Mesendoderm (in vitro differentiated cells): Measurements from ENCODE around the gene SGPL1.

Experiments
- DNase-seq: peaks from one replicate; pipeline ENCODE4 v3.0.0; 2013
- H2AK5ac ChIP-seq: 2 replicates; pipeline ENCODE4 v1.6.1; 2013; ENCODE audit warnings: low read length, inconsistent platforms
- H2BK120ac ChIP-seq: 2 replicates; pipeline ENCODE4 v1.6.1; 2013; ENCODE audit warnings: low read depth, mild to moderate bottlenecking, low read length, moderate library complexity, mixed read lengths
- H2BK15ac ChIP-seq: replicated peaks from 2 replicates; pipeline ENCODE4 v1.6.1; 2013; ENCODE audit warnings: low read depth, mild to moderate bottlenecking, moderate library complexity
- H2BK5ac ChIP-seq: 2 replicates; pipeline ENCODE4 v1.6.1; 2013; ENCODE audit warnings: low read length, inconsistent platforms
- H3K18ac ChIP-seq: 2 replicates; pipeline ENCODE4 v1.6.1; 2013; ENCODE audit warnings: mild to moderate bottlenecking, low read length, mixed read lengths
- H3K23ac ChIP-seq: one replicate; pipeline ENCODE4 v1.6.1; 2013; ENCODE audit warnings: low read length
- H3K27ac ChIP-seq: 2 replicates; pipeline ENCODE4 v1.5.1; 2013; ENCODE audit warnings: low read depth, mild to moderate bottlenecking, inconsistent platforms, low read length, moderate library complexity
- H3K27me3 ChIP-seq: 2 replicates; pipeline ENCODE4 v1.6.1; 2013; ENCODE audit warnings: low read length, control low read depth, mild to moderate bottlenecking, inconsistent platforms; ENCODE audit not compliant: insufficient read depth, poor library complexity
- H3K36me3 ChIP-seq: 2 replicates; pipeline ENCODE4 v1.6.1; 2013; ENCODE audit warnings: low read length, inconsistent platforms; ENCODE audit not compliant: control insufficient read depth, insufficient read depth
- H3K4ac ChIP-seq: one replicate; pipeline ENCODE4 v1.6.1; 2013; ENCODE audit warnings: low read depth, mild to moderate bottlenecking, low read length, moderate library complexity
- H3K4me1 ChIP-seq: 2 replicates; pipeline ENCODE4 v1.6.1; 2013; ENCODE audit warnings: low read depth, low read length, inconsistent platforms; ENCODE audit not compliant: control insufficient read depth
- H3K4me2 ChIP-seq: 2 replicates; pipeline ENCODE4 v1.6.1; 2013; ENCODE audit warnings: low read length
- H3K4me3 ChIP-seq: 2 replicates; pipeline ENCODE4 v1.5.1; 2013; ENCODE audit warnings: mild to moderate bottlenecking, low read length
- H3K56ac ChIP-seq: one replicate; pipeline ENCODE4 v1.6.1; 2013; ENCODE audit warnings: low read length
- H3K79me1 ChIP-seq: 2 replicates; pipeline ENCODE4 v1.6.1; 2013; ENCODE audit warnings: low read length, inconsistent platforms
- H3K79me2 ChIP-seq: 2 replicates; pipeline ENCODE4 v1.6.1; 2013; ENCODE audit warnings: mild to moderate bottlenecking, low read length; ENCODE audit not compliant: control insufficient read depth, insufficient read depth
- H3K9ac ChIP-seq: 2 replicates; pipeline ENCODE4 v1.6.1; 2013; ENCODE audit warnings: low read length, inconsistent platforms
- H4K5ac ChIP-seq: one replicate; pipeline ENCODE4 v1.6.1; 2013; ENCODE audit warnings: low read length
- H4K8ac ChIP-seq: one replicate; pipeline ENCODE4 v1.6.1; 2013; ENCODE audit warnings: low read depth, mild to moderate bottlenecking, control low read depth, low read length, moderate library complexity
- WGBS: extraction: QIAGEN DNeasy Blood & Tissue Kit; methylation state at CpG from one replicate; pipeline ENCODE4 v1.1.7; 2013; ENCODE audit warnings: low lambda C conversion rate, missing lambda C conversion rate; ENCODE audit not compliant: insufficient coverage; ENCODE audit errors: extremely low coverage; 5-methylcytosine and 5-hydroxymethylcytosine counted together

Gene SGPL1

GRCh38 chr10:70899096-70899495 is 83.3 kb downstream of the SGPL1 start:
- Histone ChIP-seq H4K5ac (no peak overlapping the region), H3K4ac (no peak overlapping the region), H3K27ac (no peak overlapping the region), H3K56ac (no peak overlapping the region), H3K79me1 (no peaks in the 10 kb centered on the region), H2BK15ac (no peak overlapping the region), H2BK5ac (no peak overlapping the region), H3K27me3 (no peaks in the 10 kb centered on the region), H3K79me2 (no peaks in the 10 kb centered on the region), H3K4me2 (no peak overlapping the region), H3K36me3 (no peaks in the 10 kb centered on the region), H3K18ac (no peak overlapping the region), H3K4me1 (no peaks in the 10 kb centered on the region), H2AK5ac (no peak overlapping the region), H4K8ac (no peak overlapping the region), H3K9ac (no peak overlapping the region), H3K4me3 (no peak overlapping the region), H2BK120ac (no peak overlapping the region), H3K23ac (no peak overlapping the region)
- DNase-seq: no peak
- WGBS: no CpG with 5 or more reads among the region's 4 CpGs

DNA sequence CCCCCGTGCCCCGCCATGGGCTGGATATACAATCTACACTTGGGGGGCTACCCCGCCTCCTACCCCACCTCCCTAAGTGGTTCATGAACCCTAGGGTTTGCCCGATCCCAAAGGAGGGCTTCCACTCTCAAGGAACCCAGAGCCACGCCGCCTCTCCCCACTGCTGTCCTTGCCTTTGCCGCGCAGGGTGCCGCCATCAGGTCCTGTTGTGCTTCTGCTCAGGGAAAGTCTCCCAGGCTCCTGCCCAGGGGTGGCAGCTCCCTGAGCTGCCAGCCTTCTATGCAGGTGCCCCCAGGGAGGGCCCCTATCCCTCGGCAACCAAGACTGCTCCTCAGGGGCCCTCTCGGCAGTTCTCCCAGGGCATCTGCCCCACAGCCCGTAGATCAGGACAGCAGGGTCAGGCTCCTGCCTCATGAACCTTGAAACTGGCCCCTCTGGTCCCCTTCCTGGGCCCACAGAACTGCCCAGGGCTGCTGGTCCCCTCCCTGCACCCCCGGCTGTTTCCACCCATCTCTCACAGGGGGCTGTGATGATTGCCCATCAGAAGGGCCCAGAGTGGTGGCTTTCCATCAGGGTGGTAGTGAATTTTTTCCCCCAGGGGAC is 85.6 kb downstream of the SGPL1 start:
- Histone ChIP-seq H2BK15ac (no peak overlapping the region), H3K56ac (no peak overlapping the region), H3K79me1 (no peaks in the 10 kb centered on the region), H3K4ac (no peak overlapping the region), H3K18ac (no peak overlapping the region), H4K5ac (no peak overlapping the region), H3K27me3 (no peaks in the 10 kb centered on the region), H3K4me3 (no peak overlapping the region), H3K4me1 (no peaks in the 10 kb centered on the region), H3K79me2 (no peaks in the 10 kb centered on the region), H2AK5ac (no peak overlapping the region), H4K8ac (no peak overlapping the region), H2BK120ac (no peak overlapping the region), H3K23ac (no peak overlapping the region), H2BK5ac (no peak overlapping the region), H3K36me3 (no peaks in the 10 kb centered on the region), H3K27ac (no peak overlapping the region), H3K4me2 (no peak overlapping the region), H3K9ac (no peak overlapping the region)
- DNase-seq: no peak
- no CpG with 5 or more reads among the region's 13 CpGs for WGBS

DNA sequence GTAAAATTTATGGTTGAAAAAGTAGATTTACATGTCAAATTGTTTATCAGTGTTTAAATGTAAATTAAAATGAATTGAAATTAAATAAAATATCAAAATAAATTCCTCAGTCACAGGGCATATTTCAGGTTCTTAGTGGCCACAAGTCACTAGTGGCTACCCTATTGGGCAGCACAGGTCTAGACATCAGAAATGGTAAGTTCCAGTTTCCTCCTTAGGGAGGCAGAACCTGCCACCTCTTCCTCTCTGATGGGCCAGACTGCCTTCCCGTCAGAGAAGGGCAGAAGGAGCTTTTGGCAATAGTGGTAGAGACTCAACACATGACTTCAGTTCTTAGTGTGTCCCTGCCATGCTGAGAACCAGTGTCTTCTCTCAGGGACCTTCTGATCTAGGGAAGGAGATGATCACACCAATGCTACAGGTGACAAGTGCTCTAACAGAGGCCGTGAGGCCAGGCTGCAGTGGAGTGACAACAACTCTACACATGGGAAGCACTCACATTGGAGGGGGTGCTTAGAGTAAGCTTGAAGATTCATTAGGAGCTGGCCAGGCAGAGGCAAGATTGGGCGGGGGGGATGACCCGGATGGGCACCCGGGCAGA is 87.0 kb downstream of the SGPL1 start:
- H3K4me1 ChIP-seq: no peaks in the 10 kb centered on the region
- no CpG with 5 or more reads among the region's 5 CpGs for WGBS

GRCh38 chr10:70903262-70903921 is 87.6 kb downstream of the SGPL1 start:
- Histone ChIP-seq H3K4me2 (no peak overlapping the region), H3K56ac (no peak overlapping the region), H3K27ac (no peak overlapping the region), H2AK5ac (no peak overlapping the region), H3K23ac (no peak overlapping the region), H2BK15ac (no peak overlapping the region), H3K18ac (no peak overlapping the region), H3K4me1 (no peaks in the 10 kb centered on the region), H3K79me1 (no peaks in the 10 kb centered on the region), H3K4me3 (no peak overlapping the region), H2BK120ac (no peak overlapping the region), H3K27me3 (no peaks in the 10 kb centered on the region), H4K5ac (no peak overlapping the region), H3K4ac (no peak overlapping the region), H2BK5ac (no peak overlapping the region), H3K9ac (no peak overlapping the region), H3K36me3 (no peaks in the 10 kb centered on the region), H4K8ac (no peak overlapping the region), H3K79me2 (no peaks in the 10 kb centered on the region)
- no CpG with 5 or more reads among the region's 14 CpGs for WGBS
- DNase-seq: peak; percentile 72

More for the DNA sequence above, 87.0 kb downstream of the SGPL1 start:
- H3K27me3 ChIP-seq: no peaks in the 10 kb centered on the region
- H3K9ac ChIP-seq: no peak overlapping the region
- no peak overlapping the region for H3K4ac ChIP-seq
- no peaks in the 10 kb centered on the region for H3K79me2 ChIP-seq
- H4K8ac ChIP-seq: no peak overlapping the region
- peak; percentile 36 for DNase-seq
- no peak overlapping the region for H3K4me2 ChIP-seq
- H2BK5ac ChIP-seq: no peak overlapping the region
- no peak overlapping the region for H2BK120ac ChIP-seq
- H3K56ac ChIP-seq: no peak overlapping the region
- H3K23ac ChIP-seq: no peak overlapping the region
- H3K4me3 ChIP-seq: no peak overlapping the region
- H4K5ac ChIP-seq: no peak overlapping the region
- H2BK15ac ChIP-seq: no peak overlapping the region
- H2AK5ac ChIP-seq: no peak overlapping the region
- no peaks in the 10 kb centered on the region for H3K79me1 ChIP-seq
- no peaks in the 10 kb centered on the region for H3K36me3 ChIP-seq
- no peak overlapping the region for H3K18ac ChIP-seq
- no peak overlapping the region for H3K27ac ChIP-seq

DNA sequence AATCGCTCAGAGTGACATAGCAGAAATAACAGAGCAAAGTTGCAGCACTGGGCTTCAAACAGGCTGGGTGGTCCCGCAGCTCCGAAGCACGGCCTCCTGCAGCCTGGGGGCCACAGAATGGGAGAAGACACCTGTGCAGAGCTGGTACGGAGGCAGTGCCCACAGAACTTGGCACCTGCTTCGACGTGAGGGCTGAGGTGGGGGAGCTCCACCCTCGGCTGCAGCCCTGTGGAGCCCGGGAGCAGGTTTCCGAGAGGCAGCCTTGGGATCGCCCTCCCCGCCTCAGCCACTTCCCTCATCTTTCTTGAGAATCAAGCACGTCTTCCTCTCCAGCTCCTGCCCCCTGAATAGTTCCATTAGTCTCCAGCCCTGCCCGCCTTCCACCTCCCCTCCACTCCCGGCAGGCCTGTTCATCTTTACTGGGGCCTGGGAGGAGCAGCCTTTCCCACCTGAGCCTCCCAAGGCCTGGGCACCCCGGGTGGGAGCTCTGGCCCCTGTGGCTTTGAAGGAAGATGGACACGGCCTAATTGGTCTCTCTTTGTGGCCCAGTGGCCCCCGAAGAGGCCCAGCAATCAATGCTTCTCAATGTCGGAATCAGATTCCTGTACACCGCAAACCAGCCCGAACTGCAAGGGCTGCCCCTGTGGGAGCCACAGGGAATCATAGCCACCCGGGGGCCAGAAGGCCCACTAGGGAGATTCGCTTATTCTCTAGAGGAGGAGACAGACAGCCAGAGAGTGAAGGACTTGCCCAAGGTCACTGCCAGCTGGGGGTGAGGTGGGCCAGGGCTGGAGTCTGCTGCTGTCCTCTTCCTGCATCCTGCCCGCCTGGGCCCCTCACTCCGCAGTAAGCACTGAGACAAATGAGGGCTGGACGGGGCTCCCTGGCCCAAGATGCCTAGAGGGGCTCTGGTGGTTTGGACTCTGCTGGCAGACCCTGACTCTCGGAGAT is 89.6 kb downstream of the SGPL1 start:
- H3K27ac ChIP-seq: no peak overlapping the region
- H2BK15ac ChIP-seq: no peak overlapping the region
- no peaks in the 10 kb centered on the region for H3K4me1 ChIP-seq
- no peaks in the 10 kb centered on the region for H3K27me3 ChIP-seq
- H3K79me1 ChIP-seq: no peaks in the 10 kb centered on the region
- no peak overlapping the region for H3K9ac ChIP-seq
- no peak for DNase-seq
- H3K4me3 ChIP-seq: no peak overlapping the region
- H2BK120ac ChIP-seq: no peak overlapping the region
- no peak overlapping the region for H3K4me2 ChIP-seq
- no peak overlapping the region for H2BK5ac ChIP-seq
- no peak overlapping the region for H3K56ac ChIP-seq
- no peaks in the 10 kb centered on the region for H3K79me2 ChIP-seq
- H4K8ac ChIP-seq: no peak overlapping the region
- H3K18ac ChIP-seq: no peak overlapping the region
- no peaks in the 10 kb centered on the region for H3K36me3 ChIP-seq
- no peak overlapping the region for H4K5ac ChIP-seq
- H3K4ac ChIP-seq: no peak overlapping the region
- no peak overlapping the region for H2AK5ac ChIP-seq
- WGBS: no CpG with 5 or more reads among the region's 27 CpGs
- H3K23ac ChIP-seq: no peak overlapping the region
